ENCODE data around the gene PHPT1. TPM values are rescaled to one million over a fixed set of nuclear protein-coding genes. Genes with fewer than 3 reads are reported as not detected.

Gene PHPT1
- total and polyA plus RNA-seq, 2 of the 13 experiments (the other 11 are each of a cell fraction or from before 2014, with no cell fraction given): 189 to 192 TPM

DNA sequence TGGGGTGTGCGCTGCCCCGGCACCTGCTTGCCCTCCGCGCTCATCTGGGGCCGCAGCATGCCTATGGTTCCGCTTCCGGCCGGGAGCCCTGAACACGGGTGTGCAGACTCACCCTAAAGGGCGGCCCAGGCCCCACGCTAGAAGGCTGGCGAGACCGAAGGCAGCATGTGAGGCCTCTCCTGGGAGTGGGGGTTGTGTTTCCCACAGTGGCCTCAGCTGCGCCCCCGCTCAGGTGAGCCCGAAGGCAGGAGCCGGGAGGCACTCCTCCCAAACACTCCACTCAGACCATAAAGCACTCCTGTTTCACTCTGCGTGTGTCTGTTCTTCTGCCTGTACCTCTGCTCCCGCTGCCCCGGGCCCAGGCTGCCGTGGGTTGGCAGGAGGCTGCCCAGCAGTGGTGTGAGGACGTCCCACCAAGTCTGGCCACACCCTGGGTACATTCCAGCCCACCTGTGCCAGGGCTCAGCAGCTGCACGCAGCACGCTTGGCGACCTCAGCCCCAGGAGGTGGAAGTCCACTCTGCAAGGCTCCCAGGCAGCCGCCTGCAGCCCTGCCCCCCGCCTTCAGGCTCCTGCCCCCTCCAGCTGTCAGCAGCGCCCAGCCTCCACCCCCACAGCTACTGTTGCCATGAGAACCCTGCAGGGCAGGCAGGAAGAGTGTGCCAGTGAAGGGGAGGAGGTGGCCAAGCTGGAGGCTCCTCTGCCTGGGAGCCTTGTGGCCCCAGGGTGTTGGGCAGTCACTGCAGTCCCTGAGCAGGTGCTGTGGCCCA is 8.1 kb upstream of the PHPT1 start (continued):
- TF ChIP-seq, protein P1, sequence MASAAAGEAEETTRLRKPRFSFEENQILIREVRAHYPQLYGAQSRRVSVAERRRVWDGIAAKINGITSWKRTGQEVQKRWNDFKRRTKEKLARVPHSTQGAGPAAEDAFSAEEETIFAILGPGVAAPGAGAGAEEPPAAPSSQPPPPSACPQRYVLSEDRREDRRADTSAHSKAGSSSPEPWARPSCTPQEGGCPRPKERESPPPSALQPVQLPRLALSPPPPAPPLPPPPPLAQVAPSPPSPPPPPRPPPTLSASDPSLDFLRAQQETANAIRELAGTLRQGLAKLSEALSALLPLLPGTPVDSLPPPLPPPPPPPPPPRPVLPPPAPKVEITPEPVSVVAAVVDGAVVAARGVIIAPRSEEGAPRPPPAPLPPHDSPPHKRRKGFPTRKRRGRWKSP (CRISPR knock-in tag; IDR thresholded peaks at IDR 0.05): no peak
- TF ChIP-seq GABPB1 (CRISPR knock-in tag; IDR thresholded peaks at IDR 0.05) (0 out of 2 replicates have a peak, but pooled peaks have one; percentile 45), TBP (CRISPR knock-in tag; IDR thresholded peaks at IDR 0.05) (no peak), RBM22 (optimal IDR thresholded peaks at IDR 0.05; ENCODE audit: low read length) (peak; percentile 70), AGO2 (optimal IDR thresholded peaks at IDR 0.05; ENCODE audit: low read depth, low read length) (peak; percentile 85), MXI1 (IDR thresholded peaks at IDR 0.05; ENCODE audit: borderline replicate concordance, low read depth, low read length) (peak; percentile 78; the same call in 1 of the 3 replicates), NFIB (CRISPR knock-in tag; IDR thresholded peaks at IDR 0.05; ENCODE audit: borderline replicate concordance) (no peak), SATB2 (CRISPR knock-in tag; IDR thresholded peaks at IDR 0.05) (no peak), DR1 (CRISPR knock-in tag; IDR thresholded peaks at IDR 0.05) (no peak), RARA (CRISPR knock-in tag; IDR thresholded peaks at IDR 0.05) (no peak), SRSF4 (IDR thresholded peaks at IDR 0.05; ENCODE audit: low read depth, low read length, poor library complexity, severe bottlenecking) (no peak), ZNF878 (CRISPR knock-in tag; IDR thresholded peaks at IDR 0.05) (no peak), MED8 (CRISPR knock-in tag; IDR thresholded peaks at IDR 0.05; ENCODE audit: insufficient replicate concordance) (peak; percentile 44), ZNF3 (CRISPR knock-in tag; IDR thresholded peaks at IDR 0.05) (no peak), MAFG (CRISPR knock-in tag; IDR thresholded peaks at IDR 0.05) (no peak), GATAD2A (CRISPR knock-in tag; IDR thresholded peaks at IDR 0.05) (no peak), ZNF569 (CRISPR knock-in tag; IDR thresholded peaks at IDR 0.05; ENCODE audit: borderline replicate concordance) (no peak), PAF1 (CRISPR knock-in tag; IDR thresholded peaks at IDR 0.05) (no peak; the same call in 1 of the 2 replicates), TCF12 (IDR thresholded peaks at IDR 0.05) (no peak), TCF12 (CRISPR knock-in tag; IDR thresholded peaks at IDR 0.05) (peak; percentile 60; the same call in 1 of the 2 replicates), CENPT (CRISPR knock-in tag; IDR thresholded peaks at IDR 0.05; ENCODE audit: low read depth) (no peak), HOXA7 (CRISPR knock-in tag; IDR thresholded peaks at IDR 0.05) (no peak), CHCHD3 (CRISPR knock-in tag; IDR thresholded peaks at IDR 0.05) (no peak), HOXA5 (CRISPR knock-in tag; IDR thresholded peaks at IDR 0.05) (no peak), BCL6 (CRISPR knock-in tag; IDR thresholded peaks at IDR 0.05) (no peak), RFX1 (IDR thresholded peaks at IDR 0.05) (peak; percentile 52), ISL2 (CRISPR knock-in tag; IDR thresholded peaks at IDR 0.05) (no peak; the same call in 1 of the 2 replicates), ZFP90 (CRISPR knock-in tag; IDR thresholded peaks at IDR 0.05; ENCODE audit: borderline replicate concordance) (no peak)
- TF ChIP-seq, protein P2, sequence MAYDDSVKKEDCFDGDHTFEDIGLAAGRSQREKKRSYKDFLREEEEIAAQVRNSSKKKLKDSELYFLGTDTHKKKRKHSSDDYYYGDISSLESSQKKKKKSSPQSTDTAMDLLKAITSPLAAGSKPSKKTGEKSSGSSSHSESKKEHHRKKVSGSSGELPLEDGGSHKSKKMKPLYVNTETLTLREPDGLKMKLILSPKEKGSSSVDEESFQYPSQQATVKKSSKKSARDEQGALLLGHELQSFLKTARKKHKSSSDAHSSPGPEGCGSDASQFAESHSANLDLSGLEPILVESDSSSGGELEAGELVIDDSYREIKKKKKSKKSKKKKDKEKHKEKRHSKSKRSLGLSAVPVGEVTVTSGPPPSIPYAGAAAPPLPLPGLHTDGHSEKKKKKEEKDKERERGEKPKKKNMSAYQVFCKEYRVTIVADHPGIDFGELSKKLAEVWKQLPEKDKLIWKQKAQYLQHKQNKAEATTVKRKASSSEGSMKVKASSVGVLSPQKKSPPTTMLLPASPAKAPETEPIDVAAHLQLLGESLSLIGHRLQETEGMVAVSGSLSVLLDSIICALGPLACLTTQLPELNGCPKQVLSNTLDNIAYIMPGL (CRISPR knock-in tag; IDR thresholded peaks at IDR 0.05; ENCODE audit: borderline replicate concordance in 1 of 2, low read depth in 1 of 2): 0 out of 4 replicates have a peak, but pooled peaks of 1 of the 2 experiments have one; percentile 37
- TF ChIP-seq, protein P3, sequence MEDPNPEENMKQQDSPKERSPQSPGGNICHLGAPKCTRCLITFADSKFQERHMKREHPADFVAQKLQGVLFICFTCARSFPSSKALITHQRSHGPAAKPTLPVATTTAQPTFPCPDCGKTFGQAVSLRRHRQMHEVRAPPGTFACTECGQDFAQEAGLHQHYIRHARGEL (CRISPR knock-in tag; IDR thresholded peaks at IDR 0.05): no peak

Measured in HepG2 (cell line).